HG03558 (cell line): Measurements from ENCODE around the gene FGFR3.

Source experiments
- ATAC-seq: cut with Tn5 transposase; IDR thresholded peaks from one replicate; pipeline ENCODE4 v1.9.1; 2021; ENCODE audit warnings: moderate number of reproducible peaks; ENCODE audit not compliant: unreplicated experiment; ENCODE audit errors: extremely low read depth

The FGFR3 gene

DNA sequence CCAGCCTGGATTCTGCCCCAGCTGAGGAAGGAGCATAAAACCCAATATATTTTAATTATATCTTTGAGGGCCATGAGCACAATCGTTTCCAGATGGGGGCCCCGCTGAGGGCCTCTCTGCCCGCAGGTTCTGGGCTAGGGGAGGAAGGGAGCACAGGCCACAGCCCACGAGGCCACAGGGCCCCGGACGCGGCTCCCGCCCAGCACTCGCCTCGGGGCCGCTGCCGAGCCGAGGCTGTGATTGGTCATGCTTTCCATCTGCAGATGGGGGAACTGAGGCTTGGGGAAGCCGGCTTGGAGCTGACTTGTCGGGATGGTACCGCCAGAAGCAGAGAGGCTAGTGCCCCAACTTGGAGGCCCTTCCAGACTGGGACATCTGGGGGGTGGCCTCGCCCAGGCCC, 37.8 kb upstream of the FGFR3 start:
- ATAC-seq: no peak

DNA sequence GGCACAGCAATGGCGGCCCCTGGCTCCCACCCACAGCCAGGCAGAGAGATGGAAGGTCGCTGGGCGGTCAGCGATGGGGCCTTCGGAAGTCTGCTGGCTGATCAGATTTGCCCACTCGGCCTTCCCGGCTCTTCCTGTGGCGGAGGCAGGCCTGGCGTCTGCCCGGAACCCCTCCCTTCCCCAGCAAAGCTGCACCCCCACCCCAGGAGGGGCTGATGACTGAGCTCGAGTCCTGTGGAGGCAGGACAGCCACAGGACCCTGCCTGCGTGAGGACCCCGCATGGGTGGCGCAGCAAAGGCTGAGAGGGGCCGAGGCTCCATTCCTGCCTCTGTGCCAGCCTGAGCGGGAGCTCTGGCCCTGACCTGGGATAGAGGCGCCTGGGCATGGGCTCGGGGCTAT, 37.0 kb upstream of the FGFR3 start:
- ATAC-seq: no peak

DNA sequence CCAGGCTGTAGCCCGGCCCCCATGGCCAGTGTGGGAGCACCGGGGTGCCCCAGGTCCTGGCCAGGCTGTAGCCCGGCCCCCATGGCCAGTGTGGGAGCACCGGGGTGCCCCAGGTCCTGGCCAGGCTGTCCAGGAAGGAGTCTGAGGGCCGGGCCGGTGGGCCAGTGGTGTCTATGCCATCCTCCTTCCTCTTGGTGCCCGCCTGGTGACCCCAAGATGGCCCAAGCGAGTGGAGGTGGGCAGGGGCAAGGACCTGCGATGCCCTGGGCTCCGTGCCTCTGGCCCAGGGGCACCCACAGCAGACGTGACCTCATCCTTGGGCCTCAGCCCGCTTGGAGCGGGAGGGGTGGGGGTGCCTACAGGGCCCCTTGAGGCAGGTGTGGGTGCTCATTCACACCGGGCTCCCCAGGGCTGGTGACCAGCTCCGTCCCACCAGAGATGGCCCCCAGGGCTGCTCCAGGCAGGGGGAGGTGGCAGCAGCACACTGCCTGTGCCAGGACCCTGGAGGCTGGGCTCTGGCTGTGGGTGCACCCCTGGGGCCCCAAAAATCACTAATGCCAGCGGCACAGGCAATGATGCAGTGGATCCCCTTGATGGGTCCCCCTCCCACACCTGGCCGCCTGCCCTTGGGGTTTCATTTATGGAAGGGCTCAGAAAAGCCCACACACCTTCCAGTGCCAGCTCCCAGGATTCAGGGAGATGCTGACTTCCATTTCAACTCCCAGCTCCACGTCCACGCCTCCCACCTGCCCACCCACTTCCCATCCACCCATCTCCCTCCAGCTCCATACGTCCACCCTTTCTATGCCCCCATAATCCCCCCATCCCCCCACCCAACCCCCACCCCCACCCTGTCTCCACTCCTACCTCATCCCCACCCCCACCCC, 36.0 kb upstream of the FGFR3 start:
- no peak for ATAC-seq

DNA sequence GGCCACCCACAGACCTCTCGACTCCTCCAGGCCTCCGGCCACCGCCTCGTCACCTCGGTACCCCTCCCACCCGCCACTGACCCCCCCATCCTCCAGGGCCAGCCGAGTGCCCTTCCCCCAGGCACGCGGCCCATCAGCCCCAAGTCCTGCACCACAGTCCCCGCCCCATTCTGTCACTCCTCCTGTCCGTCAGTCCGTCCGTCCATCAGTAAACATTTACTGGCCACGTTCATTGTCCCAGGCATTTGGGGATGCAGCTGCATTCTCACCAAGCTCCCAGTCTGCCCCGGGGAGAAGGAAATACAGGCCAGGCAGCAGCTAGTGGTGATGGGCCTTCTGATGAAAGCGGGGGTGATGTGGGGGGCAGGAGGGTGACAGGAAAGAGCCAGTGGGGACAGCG, 35.3 kb upstream of the FGFR3 start:
- no peak for ATAC-seq

DNA sequence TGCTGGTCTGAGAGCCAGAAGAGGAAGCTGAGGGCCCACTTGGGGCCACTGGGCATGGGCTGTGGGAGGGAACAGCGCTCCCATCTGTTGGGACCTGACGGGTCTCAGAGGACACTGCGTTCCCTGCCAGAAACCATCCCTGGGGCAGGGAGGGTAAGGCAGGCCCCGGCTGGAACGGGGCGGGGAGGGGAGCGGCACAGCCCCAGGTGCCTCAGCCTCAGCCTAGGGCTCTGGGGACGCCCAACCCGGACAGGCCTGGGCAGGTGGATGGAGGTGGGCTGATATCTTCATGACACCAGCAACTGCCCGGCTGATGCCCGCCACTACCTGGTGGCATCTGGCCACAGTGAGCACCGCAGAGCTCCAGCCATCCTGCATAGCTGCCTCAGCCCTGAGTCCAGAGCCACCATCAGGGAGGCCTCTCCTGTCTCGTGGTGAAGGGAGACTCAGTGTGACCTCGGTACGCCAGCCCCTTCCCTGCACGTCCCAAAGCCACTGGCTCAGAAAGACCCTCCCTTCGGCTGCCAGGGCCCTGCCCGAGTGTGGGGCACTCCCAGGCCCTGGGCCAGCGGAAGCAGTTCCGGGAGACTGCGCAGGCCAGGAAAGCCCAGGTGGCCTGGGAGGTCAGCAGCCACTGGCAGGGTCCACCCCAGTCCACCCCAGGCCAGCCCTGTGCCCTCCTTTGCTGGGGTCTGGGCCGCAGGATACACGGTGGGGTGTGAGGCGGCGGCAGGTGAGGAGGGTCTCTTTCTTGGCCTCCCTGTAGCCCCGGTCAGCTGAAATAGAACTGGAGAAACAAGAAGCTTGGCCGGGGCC, 34.6 kb upstream of the FGFR3 start:
- ATAC-seq: no peak

DNA sequence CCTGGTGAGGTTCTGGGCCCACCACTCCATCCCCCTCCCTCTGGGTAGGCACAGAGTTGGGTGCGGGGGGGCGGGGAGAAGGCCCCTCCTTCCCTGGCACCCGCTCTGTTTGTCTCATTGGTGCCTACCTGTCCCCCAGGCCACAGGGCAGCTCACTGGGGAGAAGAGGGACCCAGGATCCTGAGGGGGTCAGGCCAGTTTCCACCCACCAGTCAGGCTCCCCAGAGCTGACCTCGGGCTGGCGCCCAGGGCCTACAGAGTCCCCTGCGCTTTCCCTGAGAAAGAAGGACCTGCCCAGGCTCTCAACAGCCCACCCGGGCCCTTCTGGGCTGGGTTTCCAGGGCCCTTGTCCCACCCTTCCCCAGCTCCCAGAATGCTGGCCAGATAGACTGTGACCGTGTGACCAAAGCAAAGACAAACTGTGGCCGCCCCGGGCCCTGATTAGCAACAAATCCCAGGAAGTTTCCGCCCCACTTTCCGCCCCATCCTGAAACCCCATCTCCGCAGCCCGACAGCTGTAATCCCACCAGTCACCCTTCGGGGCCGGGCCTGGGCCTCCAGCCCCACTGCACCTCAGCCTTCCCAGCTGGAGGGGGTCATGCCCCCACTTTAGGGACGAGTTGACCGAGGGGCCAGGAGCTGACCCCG, 33.8 kb upstream of the FGFR3 start:
- no peak for ATAC-seq

DNA sequence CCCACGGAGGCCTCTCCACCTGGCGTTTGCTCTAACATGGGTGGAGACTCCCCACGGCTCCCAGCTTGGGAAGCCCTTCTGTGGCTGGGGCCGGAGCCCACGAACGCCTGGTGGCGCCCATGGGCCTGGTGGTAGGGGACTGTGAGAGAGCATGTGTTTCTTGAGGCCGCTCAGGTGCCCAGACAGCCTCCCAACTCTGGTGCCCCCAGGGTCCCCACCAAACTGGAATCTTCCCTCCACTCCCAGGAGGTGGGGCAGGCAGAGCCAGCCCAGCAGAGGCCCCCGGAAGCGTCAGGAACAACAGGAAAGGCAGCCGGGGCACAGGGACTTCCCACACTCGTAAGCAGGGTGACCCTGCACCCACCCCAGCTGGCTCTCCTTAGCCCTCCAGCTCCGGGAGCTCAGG, 33.3 kb upstream of the FGFR3 start:
- no peak for ATAC-seq

DNA sequence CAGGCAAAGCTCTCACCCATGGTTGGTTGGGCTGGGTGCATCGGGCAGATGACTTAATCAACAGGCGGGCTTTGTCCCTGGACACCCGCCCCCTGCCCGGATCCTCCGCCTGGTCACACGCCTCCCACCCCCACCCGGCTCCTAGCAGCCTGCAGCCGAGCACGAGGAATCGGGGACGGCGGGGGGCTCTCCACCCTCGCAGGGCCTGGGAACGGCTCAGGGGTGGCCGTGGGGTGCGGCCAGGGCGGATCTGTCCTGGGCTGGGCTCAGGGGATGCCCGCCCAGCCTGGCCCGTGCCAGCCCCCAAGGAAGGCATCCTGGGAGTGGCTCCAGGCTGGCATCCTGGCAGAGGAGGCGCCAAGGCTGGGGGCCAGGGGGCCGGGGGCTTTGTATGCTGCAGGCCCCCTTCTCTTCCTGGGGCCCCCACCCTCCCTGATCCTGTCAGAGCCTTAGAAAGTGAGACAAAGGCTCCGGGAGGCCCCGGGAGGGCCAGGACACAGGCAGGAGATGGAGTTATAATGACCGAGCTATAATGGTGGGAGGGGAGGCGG, 32.5 kb upstream of the FGFR3 start:
- no peak for ATAC-seq

DNA sequence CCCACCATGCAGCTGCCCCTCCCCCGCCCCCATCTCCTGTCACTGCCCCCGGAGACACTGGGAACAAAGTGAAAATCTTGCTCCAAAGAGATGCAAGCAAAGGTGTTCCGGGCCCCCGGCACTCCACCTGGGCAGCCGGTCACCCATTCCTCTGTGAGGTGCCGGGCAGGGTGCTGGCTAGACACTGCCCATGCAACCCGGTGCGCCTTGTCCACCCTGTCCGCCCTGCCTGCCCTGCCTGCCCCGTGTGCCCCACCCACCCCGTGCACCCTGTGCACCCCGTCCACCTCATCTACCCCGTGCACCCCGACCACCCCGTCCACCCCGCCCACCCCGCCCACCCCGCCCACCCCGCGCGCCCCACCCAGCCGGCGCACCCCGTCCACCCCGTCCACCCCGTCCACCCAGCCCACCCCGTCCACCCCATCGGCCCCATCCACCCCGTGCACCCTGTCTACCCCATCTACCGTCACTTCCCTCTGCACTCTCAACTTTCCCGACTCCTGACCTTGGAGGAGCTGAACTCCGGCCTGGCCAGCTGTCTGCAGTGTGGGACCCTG, 31.9 kb upstream of the FGFR3 start:
- ATAC-seq: no peak

DNA sequence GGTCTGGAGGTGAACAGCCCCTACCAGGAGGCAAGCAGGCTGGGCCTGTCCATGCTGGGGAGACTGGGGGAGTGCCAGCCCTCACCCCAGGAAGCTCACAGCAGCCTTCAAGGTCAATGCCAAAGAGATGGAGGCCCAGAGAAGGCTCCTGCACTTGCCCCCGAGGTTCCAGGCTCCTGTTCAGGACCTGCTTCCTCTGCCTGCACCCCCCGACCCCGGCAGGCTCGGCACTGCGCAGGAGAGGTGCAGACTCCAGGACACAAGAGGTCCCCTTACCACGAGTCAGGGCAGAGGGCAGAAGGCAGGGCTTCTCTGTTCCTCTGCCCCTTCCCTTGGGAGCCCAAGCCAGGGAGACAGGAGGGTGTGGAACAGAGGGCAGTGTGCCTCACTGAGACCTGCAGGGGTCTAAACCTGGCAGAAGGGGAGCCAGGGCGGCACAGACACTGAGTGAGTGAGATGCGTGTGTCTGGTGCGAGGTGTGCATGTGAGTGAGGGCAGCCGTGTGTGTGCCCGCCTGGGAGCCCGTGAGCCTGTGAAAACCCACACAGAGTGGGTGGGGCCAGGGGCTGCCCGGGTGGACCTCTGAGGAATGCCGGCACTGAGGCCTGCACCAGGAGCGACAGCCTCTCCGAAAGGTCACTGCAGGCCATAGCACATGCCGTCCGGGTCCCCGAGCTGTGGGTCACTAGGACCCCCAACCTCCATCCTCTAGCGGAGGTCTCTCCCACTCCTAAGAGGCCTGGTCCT, 30.7 kb upstream of the FGFR3 start:
- no peak for ATAC-seq

DNA sequence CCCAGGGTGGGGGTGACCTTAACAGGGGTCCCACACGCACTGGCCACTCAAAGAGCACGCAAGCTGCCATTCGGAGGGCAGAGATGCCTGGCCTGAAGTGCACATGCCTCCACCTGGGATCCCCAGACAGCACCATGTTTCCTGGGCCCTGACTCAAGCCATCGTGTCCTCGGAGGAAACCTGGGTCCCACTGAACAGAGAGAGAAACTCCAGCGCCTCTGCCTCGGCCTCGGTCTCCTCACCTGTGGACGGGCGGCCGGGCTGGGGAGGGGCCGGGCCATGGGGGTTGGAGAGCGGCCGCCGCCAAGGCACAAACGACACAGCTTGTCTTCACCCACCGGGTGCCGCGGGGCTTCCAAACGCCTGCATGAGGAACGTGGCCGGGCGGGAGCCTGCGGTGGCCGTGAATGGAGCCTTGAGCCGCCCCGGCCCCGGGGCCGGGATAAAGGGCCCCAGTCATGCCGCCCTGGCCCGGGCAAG, 30.0 kb upstream of the FGFR3 start:
- ATAC-seq: no peak

DNA sequence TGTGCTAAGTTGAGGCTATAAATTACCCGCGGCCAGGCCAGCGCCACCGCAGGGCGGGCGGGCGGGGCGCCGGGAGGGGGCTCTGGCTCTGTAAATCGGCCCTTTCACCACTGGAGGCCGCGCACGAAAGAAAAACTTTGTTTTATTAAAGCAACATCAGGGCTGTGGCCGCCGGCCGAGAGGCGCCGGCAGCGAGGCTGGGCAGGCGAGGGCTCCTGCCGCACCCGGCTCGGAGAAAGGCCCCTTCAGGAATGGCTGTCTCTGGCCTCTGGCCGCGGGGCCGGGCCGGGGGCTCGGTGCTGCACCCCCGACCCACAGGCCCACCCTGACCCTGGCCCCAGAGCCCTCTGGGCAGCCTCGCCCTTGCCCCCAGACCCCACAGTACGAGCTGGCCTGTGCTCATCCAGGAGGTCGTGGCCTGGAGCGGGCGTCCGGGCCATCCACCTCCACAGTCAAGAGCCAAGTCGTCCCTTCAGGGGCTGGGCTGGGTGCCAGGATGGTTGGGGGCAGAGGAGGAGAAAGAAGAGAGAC, 29.5 kb upstream of the FGFR3 start:
- no peak for ATAC-seq

DNA sequence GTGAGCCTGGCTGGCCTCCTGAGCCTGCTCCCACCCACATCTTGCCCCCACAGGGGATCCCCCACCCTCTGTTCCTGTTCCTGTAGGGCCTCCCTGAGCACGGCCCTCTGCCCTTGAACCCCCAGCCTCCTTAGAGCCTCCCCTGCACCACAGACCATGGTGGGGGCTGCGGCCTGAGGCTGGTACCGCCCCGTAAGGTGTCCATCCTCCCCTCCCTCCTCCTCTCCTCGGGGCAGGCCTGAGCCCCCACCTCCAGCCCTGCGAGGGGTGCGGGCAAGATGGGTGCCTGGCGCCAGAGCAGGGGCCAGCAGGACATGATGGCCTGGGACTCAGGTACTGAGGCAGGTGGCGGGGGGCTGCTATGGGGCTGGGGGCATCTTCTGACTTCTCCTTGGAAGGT, 28.4 kb upstream of the FGFR3 start:
- no peak for ATAC-seq

DNA sequence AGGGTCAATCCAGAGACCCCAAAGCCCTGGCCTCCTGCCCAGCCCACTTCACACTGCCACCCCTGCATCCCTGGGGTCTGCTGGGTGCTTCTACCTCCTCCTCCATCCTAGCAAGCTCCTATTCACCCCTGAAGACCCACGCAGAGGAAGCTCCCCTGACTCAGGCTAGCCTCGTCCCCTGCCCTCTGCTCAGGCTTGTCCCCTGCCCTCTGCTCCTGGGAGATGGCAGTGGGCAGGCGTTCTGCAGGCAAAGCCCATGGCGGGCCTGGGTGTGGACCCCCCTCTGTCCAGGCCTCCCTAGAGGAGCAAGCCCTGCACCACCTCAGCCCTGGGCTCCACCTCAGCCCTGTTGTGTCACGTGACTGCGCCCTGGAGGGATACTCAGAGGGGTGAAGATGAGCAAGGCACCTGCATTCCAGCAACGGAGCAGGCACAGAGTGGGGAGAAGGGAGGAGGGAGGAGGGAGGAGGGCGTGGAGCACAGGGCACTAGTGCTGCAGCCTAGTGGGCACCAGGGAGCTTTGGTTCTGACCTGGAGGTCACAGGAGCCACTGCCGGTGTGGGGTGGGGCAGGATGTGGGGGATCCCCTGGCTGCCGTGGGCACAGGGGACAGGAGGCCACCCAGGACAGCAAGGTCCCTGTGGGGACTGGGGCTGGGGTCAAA, 27.6 kb upstream of the FGFR3 start:
- ATAC-seq: no peak

DNA sequence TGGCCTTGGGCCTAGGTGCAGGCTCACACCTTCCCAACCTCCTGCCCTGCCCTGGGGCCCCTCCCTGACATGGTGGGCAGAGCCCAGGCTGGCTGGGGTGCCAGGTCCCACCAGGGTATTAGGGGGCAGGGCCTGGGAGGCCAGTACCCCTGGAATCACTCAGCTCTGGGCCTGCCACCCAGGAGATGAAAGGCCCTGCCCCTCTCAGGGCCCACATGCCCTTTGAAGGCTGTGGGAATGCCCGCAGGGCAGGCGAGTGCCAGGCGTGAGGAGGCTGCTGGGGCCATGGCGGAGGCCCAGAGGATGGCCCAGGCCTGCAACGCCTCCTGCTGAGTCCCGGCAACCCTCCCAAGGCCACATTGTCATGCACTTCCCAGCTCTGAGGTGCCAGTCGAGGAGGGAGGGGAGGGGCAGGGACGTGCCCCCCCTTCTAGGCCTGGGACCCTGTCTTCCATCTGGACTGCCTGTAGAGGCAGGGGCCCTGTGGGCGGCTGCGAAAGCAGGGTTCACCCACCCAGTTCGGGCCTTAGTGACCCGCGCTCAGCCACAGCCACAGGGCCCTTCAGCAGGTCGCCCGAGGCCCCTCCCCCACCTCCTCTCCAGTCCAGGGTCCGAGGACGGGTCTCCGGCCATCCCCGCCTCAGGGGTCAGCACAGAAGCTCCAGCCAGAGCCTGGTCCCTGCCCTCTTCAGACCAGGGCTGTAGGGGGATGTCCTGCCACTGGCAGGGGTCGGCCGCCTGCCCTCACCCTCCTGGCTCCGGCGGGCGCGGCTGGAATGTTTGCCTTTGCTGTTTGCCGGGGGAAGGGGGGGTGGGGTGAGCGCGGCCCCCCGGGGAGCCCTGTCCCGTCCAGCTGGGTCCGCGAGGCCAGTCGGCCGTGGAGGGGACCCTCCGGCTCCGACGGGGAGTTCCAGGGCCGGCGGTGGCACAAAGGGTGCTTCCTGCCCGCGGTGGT, 26.7 kb upstream of the FGFR3 start:
- ATAC-seq: no peak

DNA sequence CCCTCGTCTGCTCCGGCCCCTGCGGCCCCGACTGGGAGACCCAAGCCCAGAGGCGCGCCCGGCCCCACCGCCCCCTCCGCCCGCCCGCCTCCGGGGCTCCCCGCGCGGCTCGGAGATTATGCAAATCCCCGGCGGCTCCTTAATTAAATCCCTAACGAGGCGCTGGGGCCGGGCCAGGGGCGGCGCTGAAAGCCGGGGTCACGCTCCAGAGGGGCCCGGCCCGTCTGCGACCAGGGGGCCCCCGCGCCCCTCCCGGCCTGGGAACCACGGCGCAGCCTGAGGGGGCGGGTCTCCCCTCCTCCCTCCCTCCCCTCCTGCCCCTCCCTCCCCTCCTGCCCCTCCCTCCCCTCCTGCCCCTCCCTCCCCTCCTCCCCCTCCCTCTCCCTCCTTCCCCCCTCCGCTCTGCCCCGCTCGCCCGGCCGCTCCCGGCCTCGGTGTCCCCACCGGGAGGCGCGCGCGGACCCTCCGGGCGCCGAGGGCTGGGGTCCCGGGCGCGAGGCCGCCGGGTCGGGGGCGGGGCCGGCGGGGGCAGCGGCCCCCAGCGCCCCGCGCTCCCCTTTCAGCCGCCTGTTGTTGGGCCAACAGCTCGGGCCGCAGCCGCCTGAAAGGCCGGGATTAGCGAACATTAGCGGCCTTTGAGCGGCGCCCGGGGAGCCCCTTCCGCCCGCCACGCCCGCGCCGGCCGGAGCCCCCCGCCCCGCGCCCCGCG, 25.9 kb upstream of the FGFR3 start:
- ATAC-seq: no peak

DNA sequence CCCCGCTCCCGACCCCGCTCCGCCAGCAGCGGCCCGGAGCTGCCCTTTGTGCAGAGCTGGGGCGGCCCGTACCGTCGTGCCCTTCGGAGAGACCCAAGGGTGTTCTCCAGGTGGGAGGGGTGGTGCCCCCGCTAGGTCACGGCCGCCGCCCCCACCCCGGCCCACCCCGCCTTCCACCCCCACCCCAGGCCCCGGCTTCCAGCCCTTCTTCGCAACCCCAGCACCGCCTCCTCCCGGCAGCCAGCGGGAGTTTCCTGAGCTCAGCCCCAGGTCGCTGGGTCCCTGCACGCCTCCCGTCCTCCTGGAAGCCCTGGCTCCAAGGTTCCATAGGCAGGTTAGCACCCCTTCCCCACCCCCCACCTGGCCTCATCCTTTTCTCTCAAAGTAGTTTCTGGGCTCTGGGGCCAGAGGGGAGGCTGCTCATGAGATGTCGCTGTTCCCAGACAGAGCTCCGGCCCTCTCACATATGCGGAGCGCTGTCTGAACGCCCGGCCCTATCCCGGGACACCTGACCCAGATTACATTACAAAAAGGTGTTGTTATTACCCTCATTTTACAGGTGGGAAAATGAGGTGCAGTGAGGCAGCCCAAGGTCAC, 25.2 kb upstream of the FGFR3 start:
- no peak for ATAC-seq
